K562 (cell line): ENCODE data around the gene DIAPH3. TPM values are rescaled to one million over a fixed set of nuclear protein-coding genes. Genes with fewer than 3 reads are reported as not detected.

Source experiments
- ATAC-seq: fragments of 200-7000 bp; cut with Tn5 transposase; 3 replicates; pipeline ENCODE4 v1.9.1; 2020; ENCODE audit warnings: moderate library complexity
- BruUV-seq: library from RNA; stranded (reverse); fragments of 400-500 nt; replicated peaks from 2 replicates; lab custom pipeline; 2021; lab: Mats Ljungman, UMichigan
- CTCF ChIA-PET: fragments of 300-600 bp; formaldehyde crosslinking; extraction: SDS; loops from one replicate; lab custom pipeline; 2021; ENCODE audit warnings: low intra/inter-chr PET ratio; lab: Yijun Ruan, JAX
- POLR2A ChIA-PET: fragments of 300-600, 350-650 bp; sonication (Branson Sonifier 250); formaldehyde crosslinking; extraction: SDS; loops from one replicate; lab custom pipeline; 2021; ENCODE audit warnings: antibody characterized with exemption, inconsistent platforms; lab: Yijun Ruan, JAX
- DNase-seq, 4 experiments: peaks; one replicate each; pipeline versions ENCODE4 v3.0.0 to v3.0.0-alpha.2; 2011 to 2018; ENCODE audit warnings: low spot score in 3 of 4, mixed read lengths in 3 of 4; ENCODE audit errors: extremely low read depth in 1 of 4
- FAIRE-seq: peaks from 2 replicates; lab custom pipeline; 2011; peaks lifted over from hg19 to GRCh38; lab: Jason Lieb, UNC
- H2AFZ ChIP-seq: 2 replicates; pipeline ENCODE4 v1.6.0; 2011; ENCODE audit warnings: low read depth, low read length, control low read depth, inconsistent platforms
- H3K27ac ChIP-seq: fragments of 200-600 bp; 3 replicates; pipeline ENCODE4 v1.8.0; 2011; ENCODE audit warnings: low read depth, mild to moderate bottlenecking, control low read depth, inconsistent platforms, low read length, moderate library complexity, mixed read lengths; ENCODE audit errors: extremely low read depth
- H3K27me3 ChIP-seq, 2 experiments: fragments of 300-600 bp in 1 of 2; 2 replicates in 1 of 2; 3 replicates in 1 of 2; pipeline versions ENCODE4 v1.6.0 to v1.8.0; 2011; ENCODE audit warnings: inconsistent platforms in 2 of 2, low read length in 2 of 2, mild to moderate bottlenecking in 1 of 2, mixed read lengths in 1 of 2, moderate library complexity in 1 of 2; ENCODE audit not compliant: control insufficient read depth in 2 of 2, insufficient read depth in 2 of 2
- H3K36me3 ChIP-seq: fragments of 300-600 bp; 3 replicates; pipeline ENCODE4 v1.8.0; 2011; ENCODE audit warnings: mild to moderate bottlenecking, low read length, inconsistent platforms; ENCODE audit not compliant: control insufficient read depth, insufficient read depth
- H3K4me1 ChIP-seq, 2 experiments: fragments of 200-600 bp in 1 of 2; replicated peaks in 1 of 2; 2 replicates in 1 of 2; 3 replicates in 1 of 2; pipeline versions ENCODE4 v1.5.1 to v1.8.0; 2011; ENCODE audit warnings: inconsistent platforms in 2 of 2, low read length in 2 of 2, mild to moderate bottlenecking in 1 of 2, mixed read lengths in 1 of 2, moderate library complexity in 1 of 2; ENCODE audit not compliant: control insufficient read depth in 2 of 2, insufficient read depth in 2 of 2
- H3K4me2 ChIP-seq: 2 replicates; pipeline ENCODE4 v1.6.1; 2011; ENCODE audit warnings: low read length, control low read depth, inconsistent platforms, mixed read lengths; ENCODE audit not compliant: insufficient read depth
- H3K4me3 ChIP-seq: fragments of 200-600 bp; sonication (generic), shearing (Covaris generic); 2 replicates; pipeline ENCODE4 v1.5.1; 2016; ENCODE audit warnings: control low read depth, inconsistent platforms
- H3K79me2 ChIP-seq: fragments of 200-600 bp; 3 replicates; pipeline ENCODE4 v1.8.0; 2011; ENCODE audit warnings: low read length, inconsistent platforms; ENCODE audit not compliant: control insufficient read depth, insufficient read depth
- H3K9ac ChIP-seq, 2 experiments: 2 replicates each; pipeline versions ENCODE4 v1.6.0 to v1.6.1; 2011; ENCODE audit warnings: low read depth in 2 of 2, low read length in 2 of 2, control low read depth in 1 of 2, inconsistent platforms in 1 of 2, mild to moderate bottlenecking in 1 of 2, mixed read lengths in 1 of 2; ENCODE audit not compliant: insufficient read depth in 1 of 2
- H3K9me1 ChIP-seq: one replicate; pipeline ENCODE4 v1.6.0; 2011; ENCODE audit warnings: inconsistent platforms, mild to moderate bottlenecking, low read length, moderate library complexity; ENCODE audit not compliant: control insufficient read depth, insufficient read depth
- H3K9me3 ChIP-seq: replicated peaks from 2 replicates; pipeline ENCODE4 v1.5.1; 2011; ENCODE audit warnings: low read depth, low read length, inconsistent platforms; ENCODE audit not compliant: control insufficient read depth, insufficient read depth
- H4K20me1 ChIP-seq: replicated peaks from 2 replicates; pipeline ENCODE4 v1.6.1; 2011; ENCODE audit warnings: low read length, inconsistent platforms, mixed read lengths; ENCODE audit not compliant: control insufficient read depth, insufficient read depth
- CREB3 ChIP-seq: fragments of 450-650 bp; conservative IDR thresholded peaks from 2 replicates; pipeline ENCODE4 v1.6.1; 2016; ENCODE audit warnings: missing genetic modification characterization, low read depth, mild to moderate bottlenecking, missing compliant biosample characterization, moderate library complexity
- HMG20A ChIP-seq: fragments of 450-650 bp; formaldehyde crosslinking; conservative IDR thresholded peaks from 2 replicates; pipeline ENCODE4 v1.4.0; 2020; ENCODE audit warnings: mild to moderate bottlenecking, mixed read lengths
- L3MBTL2 ChIP-seq: fragments of 450-650 bp; IDR thresholded peaks from 2 replicates; pipeline ENCODE4 v1.6.1; 2016; ENCODE audit warnings: mild to moderate bottlenecking, moderate library complexity
- MTA1 ChIP-seq: fragments of 450-650 bp; IDR thresholded peaks from 2 replicates; pipeline ENCODE4 v1.6.1; 2017; ENCODE audit warnings: borderline replicate concordance
- SMAD3 ChIP-seq: fragments of 450-650 bp; formaldehyde crosslinking; conservative IDR thresholded peaks from 2 replicates; pipeline ENCODE4 v1.4.0; 2020; ENCODE audit warnings: mild to moderate bottlenecking
- XRCC3 ChIP-seq: fragments of 450-650 bp; IDR thresholded peaks from 2 replicates; pipeline ENCODE4 v1.6.1; 2017; ENCODE audit warnings: mild to moderate bottlenecking, moderate library complexity
- XRCC5 ChIP-seq: fragments of 200-400 bp; formaldehyde crosslinking; IDR thresholded peaks from 2 replicates; pipeline ENCODE4 v1.6.1; 2017; ENCODE audit warnings: low read depth, mild to moderate bottlenecking, low read length
- ZNF41 ChIP-seq: fragments of 250-450 bp; sonication (Bioruptor Pico); conservative IDR thresholded peaks from 2 replicates; pipeline ENCODE4 v1.4.0; 2020; ENCODE audit warnings: mild to moderate bottlenecking
- WGBS: fragments of 100-300 bp; shearing (Covaris generic); methylation state at CpG from one replicate; pipeline ENCODE4 v1.1.6; 2016; ENCODE audit warnings: low coverage, mixed read lengths; ENCODE audit not compliant: insufficient coverage; ENCODE audit errors: missing lambda C conversion rate; 5-methylcytosine and 5-hydroxymethylcytosine counted together
- in situ Hi-C: fragments of 300-500 bp; cut with MboI; formaldehyde crosslinking; loops from 4 replicates; pipeline ENCODE4 v1.15.0; 2018; ENCODE audit warnings: inconsistent platforms, mixed read lengths
- intact Hi-C: fragments of 100-400 bp; cut with micrococcal nuclease; formaldehyde crosslinking; loops from 2 replicates; pipeline ENCODE4 v1.14.2; 2022
- polyA plus RNA-seq, 8 experiments: library from polyadenylated mRNA; depleted of rRNA in 4 of 8; stranded (reverse) in 5 of 8; unstranded in 3 of 8; fragments of >200 nt; fragmentation: Nextera tagmentation in 2 of 8; fragmentation: Illumina TruSeq in 1 of 8; extraction: Ambion mirVana in 2 of 8; extraction: Trizol in 1 of 8; gene quantifications; 2 replicates each; pipeline versions ENCODE4 v1.2.1 to v1.2.3, GENCODE V29; 2011 to 2014; ENCODE audit warnings: inconsistent platforms in 1 of 8, missing spikeins in 1 of 8
- total RNA-seq, 7 experiments: library from RNA; depleted of rRNA in 6 of 7; stranded (reverse); fragments of >200 nt in 6 of 7; fragmentation: Illumina TruSeq in 2 of 7; extraction: Trizol in 2 of 7; gene quantifications; 2 replicates each; pipeline versions ENCODE4 v1.2.1 to v1.2.3, GENCODE V29; 2011 to 2021; ENCODE audit warnings: low replicate concordance in 1 of 7
- TF ChIP-seq, protein P1 (sequence below), 2 experiments: IDR thresholded peaks; 2 replicates each; pipeline ENCODE4 v1.6.1; 2011; ENCODE audit warnings: borderline replicate concordance in 1 of 2, control low read depth in 1 of 2, low read depth in 1 of 2, low read length in 1 of 2, mild to moderate bottlenecking in 1 of 2, mixed read lengths in 1 of 2, moderate library complexity in 1 of 2; ENCODE audit not compliant: insufficient read depth in 1 of 2, insufficient read length in 1 of 2, poor library complexity in 1 of 2, severe bottlenecking in 1 of 2; ENCODE audit errors: extremely low read depth in 1 of 2
- TF ChIP-seq, protein P2 (sequence below), 2 experiments: fragments of 450-650 bp; IDR thresholded peaks; 2 replicates each; pipeline ENCODE4 v1.6.1; 2018; ENCODE audit warnings: mild to moderate bottlenecking in 2 of 2, low read depth in 1 of 2; ENCODE audit not compliant: partially characterized antibody in 2 of 2

Gene DIAPH3
- total and polyA plus RNA-seq, 9 of the 15 experiments (the other 6 are each of a cell fraction or from before 2014, with no cell fraction given), result 9.0 to 18.7 (median 14.7) TPM

DNA sequence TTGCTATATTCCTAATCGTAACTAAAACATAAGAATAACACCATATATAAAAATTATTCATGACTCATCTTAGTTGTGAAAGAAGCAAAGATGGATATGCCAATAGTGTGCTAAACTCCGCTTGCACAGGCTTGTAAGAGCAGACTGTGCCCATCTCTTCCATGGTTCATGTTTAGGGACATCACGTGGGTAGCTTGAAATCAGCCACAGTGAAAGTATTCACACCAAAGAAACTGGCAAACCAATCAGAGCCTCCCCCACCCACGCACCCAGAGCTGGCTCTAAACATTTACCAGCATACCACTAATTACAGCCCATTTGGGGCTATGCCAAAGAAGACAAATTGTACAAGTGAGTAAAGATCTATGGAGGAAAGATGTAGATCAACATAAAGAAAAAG is 147.5 kb downstream of the DIAPH3 start:
- 77% methylated on average over 4 of the region's 4 CpGs for WGBS
- FAIRE-seq, result no peak
- Histone ChIP-seq H3K9me3 (no peaks in the 10 kb centered on the region), H2AFZ (no peak overlapping the region), H3K27me3 (no peaks in the 10 kb centered on the region), H3K27ac (no peak overlapping the region), H3K4me1 (no peaks in the 10 kb centered on the region), H4K20me1 (no peaks in the 10 kb centered on the region), H3K4me3 (no peak overlapping the region), H3K4me2 (no peak overlapping the region), H3K36me3 (peaks cover 5% of the 10 kb centered on the region; the same call in 1 of the 3 replicates), H3K79me2 (no peaks in the 10 kb centered on the region; the same call in 2 of the 3 replicates), H3K9me1 (no peaks in the 10 kb centered on the region), H3K9ac (no peak overlapping the region)
- ATAC-seq, result no peak
- intact Hi-C loops (no loop called here), in situ Hi-C loops (no loop called here)
- DNase-seq, result no peak
- TF ChIP-seq XRCC5 (no peak), ZNF41 (CRISPR knock-in tag) (no peak), L3MBTL2 (no peak), HMG20A (CRISPR knock-in tag) (no peak), SMAD3 (CRISPR knock-in tag) (no peak), CREB3 (tag) (no peak), XRCC3 (no peak), MTA1 (no peak)
- TF ChIP-seq, protein P1, sequence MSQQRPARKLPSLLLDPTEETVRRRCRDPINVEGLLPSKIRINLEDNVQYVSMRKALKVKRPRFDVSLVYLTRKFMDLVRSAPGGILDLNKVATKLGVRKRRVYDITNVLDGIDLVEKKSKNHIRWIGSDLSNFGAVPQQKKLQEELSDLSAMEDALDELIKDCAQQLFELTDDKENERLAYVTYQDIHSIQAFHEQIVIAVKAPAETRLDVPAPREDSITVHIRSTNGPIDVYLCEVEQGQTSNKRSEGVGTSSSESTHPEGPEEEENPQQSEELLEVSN (IDR thresholded peaks at IDR 0.05; ENCODE audit: borderline replicate concordance in 1 of 2, extremely low read depth in 1 of 2, insufficient read depth in 1 of 2, insufficient read length in 1 of 2, low read depth in 1 of 2, low read length in 1 of 2, poor library complexity in 1 of 2, severe bottlenecking in 1 of 2), result no peak
- TF ChIP-seq, protein P2, sequence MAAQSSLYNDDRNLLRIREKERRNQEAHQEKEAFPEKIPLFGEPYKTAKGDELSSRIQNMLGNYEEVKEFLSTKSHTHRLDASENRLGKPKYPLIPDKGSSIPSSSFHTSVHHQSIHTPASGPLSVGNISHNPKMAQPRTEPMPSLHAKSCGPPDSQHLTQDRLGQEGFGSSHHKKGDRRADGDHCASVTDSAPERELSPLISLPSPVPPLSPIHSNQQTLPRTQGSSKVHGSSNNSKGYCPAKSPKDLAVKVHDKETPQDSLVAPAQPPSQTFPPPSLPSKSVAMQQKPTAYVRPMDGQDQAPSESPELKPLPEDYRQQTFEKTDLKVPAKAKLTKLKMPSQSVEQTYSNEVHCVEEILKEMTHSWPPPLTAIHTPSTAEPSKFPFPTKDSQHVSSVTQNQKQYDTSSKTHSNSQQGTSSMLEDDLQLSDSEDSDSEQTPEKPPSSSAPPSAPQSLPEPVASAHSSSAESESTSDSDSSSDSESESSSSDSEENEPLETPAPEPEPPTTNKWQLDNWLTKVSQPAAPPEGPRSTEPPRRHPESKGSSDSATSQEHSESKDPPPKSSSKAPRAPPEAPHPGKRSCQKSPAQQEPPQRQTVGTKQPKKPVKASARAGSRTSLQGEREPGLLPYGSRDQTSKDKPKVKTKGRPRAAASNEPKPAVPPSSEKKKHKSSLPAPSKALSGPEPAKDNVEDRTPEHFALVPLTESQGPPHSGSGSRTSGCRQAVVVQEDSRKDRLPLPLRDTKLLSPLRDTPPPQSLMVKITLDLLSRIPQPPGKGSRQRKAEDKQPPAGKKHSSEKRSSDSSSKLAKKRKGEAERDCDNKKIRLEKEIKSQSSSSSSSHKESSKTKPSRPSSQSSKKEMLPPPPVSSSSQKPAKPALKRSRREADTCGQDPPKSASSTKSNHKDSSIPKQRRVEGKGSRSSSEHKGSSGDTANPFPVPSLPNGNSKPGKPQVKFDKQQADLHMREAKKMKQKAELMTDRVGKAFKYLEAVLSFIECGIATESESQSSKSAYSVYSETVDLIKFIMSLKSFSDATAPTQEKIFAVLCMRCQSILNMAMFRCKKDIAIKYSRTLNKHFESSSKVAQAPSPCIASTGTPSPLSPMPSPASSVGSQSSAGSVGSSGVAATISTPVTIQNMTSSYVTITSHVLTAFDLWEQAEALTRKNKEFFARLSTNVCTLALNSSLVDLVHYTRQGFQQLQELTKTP (IDR thresholded peaks at IDR 0.05; ENCODE audit: low read depth in 1 of 2, partially characterized antibody in 2 of 2), result no peak
- ChIA-PET POLR2A (no interaction called here), CTCF (no interaction called here)
- BruUV-seq, result no TSS peak
